Transverse colon (tissue), 4 donors: ENCODE measurements around the gene MACROD1.

Source experiments
- EP300 ChIP-seq: sonication (generic); formaldehyde crosslinking; IDR thresholded peaks from one replicate; pipeline ENCODE4 v1.6.1; 2017; ENCODE audit warnings: antibody characterized with exemption, low read depth
- POLR2A ChIP-seq: fragments of 450-650 bp; IDR thresholded peaks from one replicate; pipeline ENCODE4 v1.6.1; 2016; ENCODE audit warnings: antibody characterized with exemption, mild to moderate bottlenecking, moderate library complexity
- POLR2AphosphoS5 ChIP-seq, 3 donors: sonication (generic); formaldehyde crosslinking; IDR thresholded peaks; one replicate each; pipeline ENCODE4 v1.6.1; 2016; ENCODE audit warnings: antibody characterized with exemption in 3 of 3
- TF ChIP-seq, protein P1 (sequence below), 5 experiments: fragments of 200-600 bp in 3 of 5; fragments of 450-650 bp in 2 of 5; sonication (generic) in 3 of 5; IDR thresholded peaks; 1 replicate in 2 of 5; 2 replicates in 3 of 5; pipeline ENCODE4 v1.5.1; 2016 to 2017; ENCODE audit warnings: antibody characterized with exemption in 5 of 5, inconsistent platforms in 3 of 5, mild to moderate bottlenecking in 2 of 5, moderate library complexity in 1 of 5

DNA sequence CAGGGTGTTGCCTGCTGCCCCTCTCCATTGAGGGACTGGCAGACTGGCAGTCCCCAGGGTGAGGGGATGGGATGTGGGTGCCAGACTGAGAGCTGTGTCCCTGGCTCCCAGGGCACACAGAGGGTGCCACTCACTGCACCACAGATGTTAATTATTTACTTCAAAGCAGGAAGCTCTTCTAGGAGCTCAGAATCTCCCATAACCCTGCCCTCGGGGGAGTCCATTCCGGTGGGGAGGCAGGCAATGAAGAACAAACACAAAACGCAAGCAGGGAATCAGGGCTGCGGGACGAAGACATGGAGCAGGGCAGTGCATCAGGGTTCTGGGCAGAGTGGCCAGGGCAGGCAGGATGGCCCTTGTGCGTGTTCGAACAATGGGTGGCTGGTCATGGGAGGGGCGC is 154.5 kb downstream of the MACROD1 start:
- TF ChIP-seq POLR2AphosphoS5 (IDR thresholded peaks at IDR 0.05): no peak
- TF ChIP-seq, protein P1, sequence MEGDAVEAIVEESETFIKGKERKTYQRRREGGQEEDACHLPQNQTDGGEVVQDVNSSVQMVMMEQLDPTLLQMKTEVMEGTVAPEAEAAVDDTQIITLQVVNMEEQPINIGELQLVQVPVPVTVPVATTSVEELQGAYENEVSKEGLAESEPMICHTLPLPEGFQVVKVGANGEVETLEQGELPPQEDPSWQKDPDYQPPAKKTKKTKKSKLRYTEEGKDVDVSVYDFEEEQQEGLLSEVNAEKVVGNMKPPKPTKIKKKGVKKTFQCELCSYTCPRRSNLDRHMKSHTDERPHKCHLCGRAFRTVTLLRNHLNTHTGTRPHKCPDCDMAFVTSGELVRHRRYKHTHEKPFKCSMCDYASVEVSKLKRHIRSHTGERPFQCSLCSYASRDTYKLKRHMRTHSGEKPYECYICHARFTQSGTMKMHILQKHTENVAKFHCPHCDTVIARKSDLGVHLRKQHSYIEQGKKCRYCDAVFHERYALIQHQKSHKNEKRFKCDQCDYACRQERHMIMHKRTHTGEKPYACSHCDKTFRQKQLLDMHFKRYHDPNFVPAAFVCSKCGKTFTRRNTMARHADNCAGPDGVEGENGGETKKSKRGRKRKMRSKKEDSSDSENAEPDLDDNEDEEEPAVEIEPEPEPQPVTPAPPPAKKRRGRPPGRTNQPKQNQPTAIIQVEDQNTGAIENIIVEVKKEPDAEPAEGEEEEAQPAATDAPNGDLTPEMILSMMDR (IDR thresholded peaks at IDR 0.05): no peak
- no peak for TF ChIP-seq POLR2A
- no peak for TF ChIP-seq EP300
